Body of pancreas (tissue), 4 donors: Measurements from ENCODE around the gene TENM3. TPM values are rescaled to one million over a fixed set of nuclear protein-coding genes. Genes with fewer than 3 reads are reported as not detected.

Source experiments
- ATAC-seq: fragments of 150-250 bp; one replicate; pipeline ENCODE4 v1.9.1; 2016
- DNase-seq, 4 donors: peaks; one replicate each; pipeline ENCODE4 v3.0.0-alpha.2; 2019
- H3K27ac ChIP-seq, 4 donors: fragments of 200-600 bp; sonication (generic); 1 replicate in 3 of 4; 2 replicates in 1 of 4; pipeline versions ENCODE4 v1.5.1 to v1.6.1; 2016 to 2019; ENCODE audit warnings: mild to moderate bottlenecking in 1 of 4, mixed read lengths in 1 of 4, moderate library complexity in 1 of 4
- H3K27me3 ChIP-seq, 2 donors: fragments of 200-600 bp; sonication (generic); one replicate each; pipeline ENCODE4 v1.6.0; 2016; ENCODE audit warnings: mild to moderate bottlenecking in 1 of 2
- H3K36me3 ChIP-seq, 2 donors: fragments of 200-600 bp; sonication (generic); replicated peaks in 1 of 2; 2 replicates each; pipeline ENCODE4 v1.5.1; 2016; ENCODE audit warnings: low read depth in 2 of 2; ENCODE audit not compliant: insufficient read depth in 1 of 2
- H3K4me1 ChIP-seq: fragments of 200-600 bp; sonication (generic); one replicate; pipeline ENCODE4 v1.6.0; 2016
- H3K4me3 ChIP-seq, 2 donors: fragments of 200-600 bp; sonication (generic); 1 replicate in 1 of 2; 2 replicates in 1 of 2; pipeline ENCODE4 v1.5.1; 2016 to 2019
- H3K9me3 ChIP-seq, 3 donors: fragments of 200-600 bp; sonication (generic); 1 replicate in 2 of 3; 2 replicates in 1 of 3; pipeline ENCODE4 v1.5.1; 2016
- POLR2A ChIP-seq, 3 donors: fragments of 450-650 bp; IDR thresholded peaks; one replicate each; pipeline ENCODE4 v1.6.1; 2016; ENCODE audit warnings: antibody characterized with exemption in 3 of 3, mild to moderate bottlenecking in 2 of 3
- WGBS, 2 donors: methylation state at CpG; one replicate each; pipeline ENCODE4 v1.1.5; 2017; 5-methylcytosine and 5-hydroxymethylcytosine counted together
- intact Hi-C: fragments of 100-400 bp; cut with DNase I; formaldehyde crosslinking; loops from one replicate; pipeline ENCODE4 v1.15.1; 2023
- total RNA-seq, 2 donors: library from RNA; depleted of rRNA; stranded (reverse); fragments of >200 nt; gene quantifications; one replicate each; pipeline ENCODE4 v1.1.0, GENCODE V29; 2016
- TF ChIP-seq, protein P1 (sequence below), 7 experiments: fragments of 450-650 bp in 4 of 7; fragments of 200-600 bp in 3 of 7; sonication (generic) in 3 of 7; IDR thresholded peaks; one replicate each; pipeline ENCODE4 v1.5.1; 2016 to 2019; ENCODE audit warnings: antibody characterized with exemption in 7 of 7

TENM3 gene
- total RNA-seq, 2 donors from 2014 or later = 2.3 to 9.6 TPM

DNA sequence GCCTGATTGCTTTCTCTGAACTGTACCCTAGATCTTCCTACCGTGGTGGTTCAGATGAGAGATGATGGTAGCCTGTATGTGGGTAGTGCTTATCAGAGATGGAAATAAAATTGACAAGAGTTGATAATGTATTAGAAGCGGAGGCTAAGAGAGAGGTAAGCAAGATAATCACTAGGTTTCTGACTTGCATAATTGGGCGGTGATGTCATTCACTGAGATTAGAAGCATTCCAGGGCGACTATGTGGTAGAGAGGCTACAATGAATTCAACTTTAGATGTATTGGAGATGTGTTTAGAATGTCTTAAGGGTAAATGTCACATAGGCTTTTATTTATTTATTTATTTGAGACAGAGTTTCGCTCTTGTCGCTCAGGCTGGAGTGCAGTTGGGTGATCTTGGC lies 415 bp upstream of the TENM3 start:
- no peak overlapping the region for H3K4me3 ChIP-seq
- no peak overlapping the region for H3K27ac ChIP-seq
- no peaks in the 10 kb centered on the region for H3K36me3 ChIP-seq
- H3K27me3 ChIP-seq = no peaks in the 10 kb centered on the region
- 71 to 85% methylated on average over 6 of the region's 6 CpGs for WGBS, 2 donors
- H3K4me1 ChIP-seq = peaks cover 9% of the 10 kb centered on the region
- no peak for DNase-seq
- no peak for ATAC-seq
- intact Hi-C loops = no loop called here
- no peaks in the 10 kb centered on the region for H3K9me3 ChIP-seq
- no peak for TF ChIP-seq POLR2A (IDR thresholded peaks at IDR 0.05)
- TF ChIP-seq, protein P1, sequence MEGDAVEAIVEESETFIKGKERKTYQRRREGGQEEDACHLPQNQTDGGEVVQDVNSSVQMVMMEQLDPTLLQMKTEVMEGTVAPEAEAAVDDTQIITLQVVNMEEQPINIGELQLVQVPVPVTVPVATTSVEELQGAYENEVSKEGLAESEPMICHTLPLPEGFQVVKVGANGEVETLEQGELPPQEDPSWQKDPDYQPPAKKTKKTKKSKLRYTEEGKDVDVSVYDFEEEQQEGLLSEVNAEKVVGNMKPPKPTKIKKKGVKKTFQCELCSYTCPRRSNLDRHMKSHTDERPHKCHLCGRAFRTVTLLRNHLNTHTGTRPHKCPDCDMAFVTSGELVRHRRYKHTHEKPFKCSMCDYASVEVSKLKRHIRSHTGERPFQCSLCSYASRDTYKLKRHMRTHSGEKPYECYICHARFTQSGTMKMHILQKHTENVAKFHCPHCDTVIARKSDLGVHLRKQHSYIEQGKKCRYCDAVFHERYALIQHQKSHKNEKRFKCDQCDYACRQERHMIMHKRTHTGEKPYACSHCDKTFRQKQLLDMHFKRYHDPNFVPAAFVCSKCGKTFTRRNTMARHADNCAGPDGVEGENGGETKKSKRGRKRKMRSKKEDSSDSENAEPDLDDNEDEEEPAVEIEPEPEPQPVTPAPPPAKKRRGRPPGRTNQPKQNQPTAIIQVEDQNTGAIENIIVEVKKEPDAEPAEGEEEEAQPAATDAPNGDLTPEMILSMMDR (IDR thresholded peaks at IDR 0.05) = no peak

DNA sequence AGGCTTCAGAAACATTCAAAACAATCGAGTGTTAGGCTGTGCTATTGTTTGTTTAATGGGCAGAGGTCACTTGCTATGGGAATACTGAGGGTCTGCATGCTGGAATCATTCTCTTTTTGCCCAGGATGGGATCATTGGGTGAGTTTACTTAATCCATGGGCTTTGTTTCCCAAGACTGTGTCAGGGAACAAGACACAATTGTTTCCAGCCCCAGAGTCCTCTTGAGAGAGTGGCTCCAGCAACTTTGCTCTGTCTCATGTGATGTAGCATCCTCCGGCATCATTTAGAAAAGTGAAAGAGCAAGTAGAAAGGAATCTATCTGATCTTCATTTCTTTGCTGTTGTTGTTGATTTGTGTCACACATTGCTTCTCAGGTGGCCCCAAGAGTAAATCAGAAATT lies 1.8 kb downstream of the TENM3 start:
- H3K27ac ChIP-seq = no peak overlapping the region
- ATAC-seq = no peak
- no peak for DNase-seq
- peaks cover 9% of the 10 kb centered on the region for H3K4me1 ChIP-seq
- no peaks in the 10 kb centered on the region for H3K27me3 ChIP-seq
- H3K36me3 ChIP-seq = no peaks in the 10 kb centered on the region
- 60 to 61% methylated on average over 2 of the region's 2 CpGs for WGBS, 2 donors
- no peak overlapping the region for H3K4me3 ChIP-seq
- TF ChIP-seq, protein P1 (IDR thresholded peaks at IDR 0.05) = no peak
- no peak for TF ChIP-seq POLR2A (IDR thresholded peaks at IDR 0.05)
- intact Hi-C loops = no loop called here
- no peaks in the 10 kb centered on the region for H3K9me3 ChIP-seq

DNA sequence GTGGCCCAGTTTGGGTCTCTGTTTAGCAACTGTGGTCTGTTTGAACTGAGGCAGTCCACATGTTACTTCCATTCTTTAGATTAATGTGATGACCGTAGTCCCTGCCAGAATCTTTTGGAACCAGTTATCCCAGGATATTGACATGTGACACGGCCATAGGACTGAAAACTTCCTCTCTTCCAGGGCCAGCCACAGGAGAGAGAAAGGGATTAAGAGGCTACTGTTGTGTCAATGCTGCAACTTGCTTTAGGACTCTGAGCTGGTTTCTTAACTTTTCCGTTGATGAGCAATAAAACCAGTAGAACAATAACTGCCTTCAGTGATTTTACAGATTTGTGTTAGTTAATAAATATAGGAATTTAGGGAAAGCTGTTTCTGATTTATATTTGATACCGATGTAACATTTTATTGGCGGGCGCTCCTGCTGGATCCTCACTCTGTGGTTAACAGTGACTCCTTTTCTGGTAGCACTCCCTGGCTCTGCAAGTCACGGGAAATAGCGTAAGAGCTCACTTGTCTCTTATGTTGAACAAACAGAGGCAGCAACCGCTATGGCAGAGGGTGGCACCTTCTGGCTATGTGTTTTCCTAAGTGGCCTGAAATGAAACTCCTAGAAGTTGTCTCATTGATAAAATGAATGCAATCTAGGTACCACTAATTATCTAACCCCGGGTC lies 2.5 kb downstream of the TENM3 start:
- ATAC-seq = peak; percentile 27
- Histone ChIP-seq H3K27ac (no peak overlapping the region), H3K9me3 (no peaks in the 10 kb centered on the region), H3K27me3 (no peaks in the 10 kb centered on the region), H3K4me3 (no peak overlapping the region), H3K4me1 (peaks cover 9% of the 10 kb centered on the region), H3K36me3 (no peaks in the 10 kb centered on the region)
- TF ChIP-seq, protein P1 (IDR thresholded peaks at IDR 0.05) = no peak
- no peak for TF ChIP-seq POLR2A (IDR thresholded peaks at IDR 0.05)
- 31 to 39% methylated on average over 10 of the region's 10 CpGs for WGBS, 2 donors
- intact Hi-C loops = no loop called here
- DNase-seq = no peak

DNA sequence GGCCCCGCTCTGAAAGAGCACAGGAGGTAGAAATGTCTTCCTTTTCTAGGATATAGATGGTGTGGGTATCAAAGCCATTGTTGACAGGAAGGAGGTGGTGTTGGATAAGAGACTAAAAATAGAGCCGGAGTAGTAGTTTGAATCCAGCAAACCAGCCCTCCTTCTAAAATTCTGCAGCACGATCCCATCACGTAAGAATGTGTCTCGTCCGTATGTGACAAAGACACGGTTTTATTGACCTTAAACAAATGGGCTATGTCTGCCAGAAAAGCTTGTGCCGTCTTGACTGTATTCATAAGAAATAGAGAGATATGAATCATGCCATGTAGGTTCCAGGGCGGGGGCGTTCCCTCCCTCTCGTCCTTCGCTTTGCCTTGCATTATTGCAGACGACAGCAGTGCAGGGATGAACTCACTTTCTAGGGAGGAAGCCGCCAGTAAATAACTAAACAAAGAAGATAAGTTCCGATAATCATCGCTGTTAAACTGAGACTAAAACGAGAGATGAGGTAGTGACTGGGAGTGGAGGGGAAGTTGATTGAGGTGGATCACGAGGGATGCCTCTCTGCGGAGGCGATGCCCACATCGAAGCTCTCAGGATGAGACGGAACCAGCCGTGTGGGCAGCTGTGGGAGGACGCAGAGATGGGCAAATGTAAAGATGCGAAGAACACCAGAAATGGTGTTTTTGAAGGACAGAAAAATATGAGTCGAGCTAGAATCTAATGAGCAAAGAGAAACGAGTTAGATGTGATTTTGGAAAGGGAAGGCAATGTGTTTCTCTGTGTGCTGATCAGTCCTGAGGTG lies 3.4 kb downstream of the TENM3 start:
- no peak for ATAC-seq
- WGBS, 2 donors = 55 to 59% methylated on average over 27 of the region's 27 CpGs
- intact Hi-C loops = no loop called here
- H3K27me3 ChIP-seq = no peaks in the 10 kb centered on the region
- H3K36me3 ChIP-seq = no peaks in the 10 kb centered on the region
- peaks cover 9% of the 10 kb centered on the region for H3K4me1 ChIP-seq
- DNase-seq = peak in 1 of 4 donors; percentile 8
- H3K9me3 ChIP-seq = no peaks in the 10 kb centered on the region
- no peak overlapping the region for H3K4me3 ChIP-seq
- H3K27ac ChIP-seq = no peak overlapping the region
- TF ChIP-seq, protein P1 (IDR thresholded peaks at IDR 0.05) = no peak
- TF ChIP-seq POLR2A (IDR thresholded peaks at IDR 0.05) = no peak
